GM06990 (cell line): Measurements from ENCODE around the gene SMNDC1.

Source experiments
- DNase-seq: peaks from one replicate; pipeline ENCODE4 v3.0.0-alpha.2; 2011; ENCODE audit not compliant: insufficient read length; ENCODE audit errors: extremely low read depth
- H3K27me3 ChIP-seq: replicated peaks from 2 replicates; pipeline ENCODE4 v1.6.0; 2011; ENCODE audit warnings: low read length; ENCODE audit not compliant: control insufficient read depth, insufficient read depth
- H3K36me3 ChIP-seq: 2 replicates; pipeline ENCODE4 v1.5.1; 2011; ENCODE audit warnings: low read length; ENCODE audit not compliant: control insufficient read depth, insufficient read depth
- H3K4me3 ChIP-seq: replicated peaks from 2 replicates; pipeline ENCODE4 v1.5.1; 2011; ENCODE audit warnings: low read depth, mild to moderate bottlenecking, control low read depth, low read length
- TF ChIP-seq, protein P1 (sequence below): IDR thresholded peaks from 2 replicates; pipeline ENCODE4 v1.5.1; 2011; ENCODE audit warnings: low read length, control low read depth, mild to moderate bottlenecking, inconsistent platforms; ENCODE audit not compliant: insufficient read depth, poor library complexity, severe bottlenecking

SMNDC1 gene

DNA sequence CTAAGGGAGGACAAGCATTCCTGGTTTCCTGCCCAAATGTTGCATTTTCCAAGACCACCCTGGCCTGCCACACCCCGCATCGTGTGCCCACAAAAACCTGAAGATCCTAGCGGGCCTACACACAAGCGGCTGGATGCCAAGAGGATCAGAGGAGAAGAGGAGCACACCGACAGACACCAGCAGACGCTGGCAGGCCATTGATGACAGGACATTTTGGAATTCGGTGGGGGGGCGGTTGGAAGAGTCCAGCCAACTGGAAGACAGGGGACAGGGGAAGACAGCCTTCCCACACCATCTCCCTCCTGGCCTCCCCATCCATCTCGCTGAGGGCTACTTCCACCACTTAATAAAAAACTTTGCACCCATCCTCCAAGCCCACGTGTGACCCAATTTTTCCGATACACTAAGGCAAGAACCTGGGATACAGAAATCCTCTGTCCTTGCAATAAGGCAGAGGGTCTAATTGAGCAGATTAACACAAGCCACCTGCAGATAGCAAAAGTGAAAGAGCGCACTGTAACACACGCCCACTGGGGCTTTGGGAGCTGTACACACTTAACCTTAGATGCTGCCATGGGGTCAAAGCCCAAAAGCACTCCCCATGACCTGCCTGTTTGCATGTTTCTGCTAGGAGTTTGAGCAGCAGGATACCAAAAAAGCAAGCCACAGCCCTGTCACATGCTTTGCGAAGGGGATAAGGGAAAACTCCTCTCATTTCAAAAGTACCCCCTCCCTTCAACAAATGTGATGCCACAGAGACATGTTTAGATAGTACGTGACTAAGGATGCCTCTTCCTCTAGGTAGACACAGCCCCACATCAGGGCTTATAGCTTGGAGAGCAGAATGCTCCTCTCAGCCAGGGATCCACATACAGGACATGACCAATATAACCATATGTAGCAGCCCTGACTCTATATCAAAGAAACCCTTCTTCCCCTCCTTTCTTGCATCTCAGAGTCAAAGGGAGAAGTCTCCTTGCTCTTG lies 13.4 kb upstream of the SMNDC1 start:
- Histone ChIP-seq H3K36me3 (no peaks in the 10 kb centered on the region), H3K4me3 (no peak overlapping the region), H3K27me3 (no peaks in the 10 kb centered on the region)
- TF ChIP-seq, protein P1, sequence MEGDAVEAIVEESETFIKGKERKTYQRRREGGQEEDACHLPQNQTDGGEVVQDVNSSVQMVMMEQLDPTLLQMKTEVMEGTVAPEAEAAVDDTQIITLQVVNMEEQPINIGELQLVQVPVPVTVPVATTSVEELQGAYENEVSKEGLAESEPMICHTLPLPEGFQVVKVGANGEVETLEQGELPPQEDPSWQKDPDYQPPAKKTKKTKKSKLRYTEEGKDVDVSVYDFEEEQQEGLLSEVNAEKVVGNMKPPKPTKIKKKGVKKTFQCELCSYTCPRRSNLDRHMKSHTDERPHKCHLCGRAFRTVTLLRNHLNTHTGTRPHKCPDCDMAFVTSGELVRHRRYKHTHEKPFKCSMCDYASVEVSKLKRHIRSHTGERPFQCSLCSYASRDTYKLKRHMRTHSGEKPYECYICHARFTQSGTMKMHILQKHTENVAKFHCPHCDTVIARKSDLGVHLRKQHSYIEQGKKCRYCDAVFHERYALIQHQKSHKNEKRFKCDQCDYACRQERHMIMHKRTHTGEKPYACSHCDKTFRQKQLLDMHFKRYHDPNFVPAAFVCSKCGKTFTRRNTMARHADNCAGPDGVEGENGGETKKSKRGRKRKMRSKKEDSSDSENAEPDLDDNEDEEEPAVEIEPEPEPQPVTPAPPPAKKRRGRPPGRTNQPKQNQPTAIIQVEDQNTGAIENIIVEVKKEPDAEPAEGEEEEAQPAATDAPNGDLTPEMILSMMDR: no peak
- no peak for DNase-seq

DNA sequence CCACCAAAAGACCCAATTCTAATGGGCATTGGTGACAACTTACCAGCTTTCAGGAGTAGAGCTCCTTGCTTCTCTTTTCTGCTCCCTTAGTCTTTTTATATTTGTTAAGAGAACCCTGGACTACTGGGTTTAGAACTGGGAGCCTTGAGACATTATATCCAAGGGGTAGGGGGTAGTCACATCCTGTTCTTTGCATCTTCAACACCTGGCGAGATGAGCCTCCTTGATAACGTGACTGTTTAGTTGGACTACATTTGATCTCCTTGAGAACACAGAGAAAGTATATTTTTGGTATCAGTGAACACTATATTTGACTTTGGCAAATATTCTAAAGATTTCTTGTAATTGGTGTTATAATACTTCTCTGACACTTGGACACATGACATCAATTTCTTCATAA lies 9.0 kb upstream of the SMNDC1 start:
- TF ChIP-seq, protein P1: no peak
- Histone ChIP-seq H3K36me3 (no peaks in the 10 kb centered on the region), H3K4me3 (no peak overlapping the region), H3K27me3 (no peaks in the 10 kb centered on the region)
- no peak for DNase-seq

DNA sequence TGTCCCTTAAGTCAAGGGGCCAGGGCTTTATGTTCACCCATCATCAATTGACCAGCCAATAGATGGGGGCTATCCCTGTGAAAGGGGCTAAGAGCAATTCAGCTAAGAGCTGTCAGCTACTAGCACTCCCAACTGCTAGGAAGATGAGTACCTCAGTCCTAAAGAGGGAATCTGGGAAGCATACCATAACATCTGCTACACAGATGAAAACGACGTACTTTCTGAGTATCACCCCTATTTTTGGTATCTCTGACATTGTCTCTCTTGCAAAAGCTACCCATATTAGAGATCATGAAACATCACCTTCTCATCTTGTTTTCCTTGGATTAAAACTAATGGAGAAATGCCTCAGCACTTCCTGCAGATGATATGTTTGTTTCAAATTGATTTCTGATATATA lies 7.5 kb upstream of the SMNDC1 start:
- H3K27me3 ChIP-seq: no peaks in the 10 kb centered on the region

DNA sequence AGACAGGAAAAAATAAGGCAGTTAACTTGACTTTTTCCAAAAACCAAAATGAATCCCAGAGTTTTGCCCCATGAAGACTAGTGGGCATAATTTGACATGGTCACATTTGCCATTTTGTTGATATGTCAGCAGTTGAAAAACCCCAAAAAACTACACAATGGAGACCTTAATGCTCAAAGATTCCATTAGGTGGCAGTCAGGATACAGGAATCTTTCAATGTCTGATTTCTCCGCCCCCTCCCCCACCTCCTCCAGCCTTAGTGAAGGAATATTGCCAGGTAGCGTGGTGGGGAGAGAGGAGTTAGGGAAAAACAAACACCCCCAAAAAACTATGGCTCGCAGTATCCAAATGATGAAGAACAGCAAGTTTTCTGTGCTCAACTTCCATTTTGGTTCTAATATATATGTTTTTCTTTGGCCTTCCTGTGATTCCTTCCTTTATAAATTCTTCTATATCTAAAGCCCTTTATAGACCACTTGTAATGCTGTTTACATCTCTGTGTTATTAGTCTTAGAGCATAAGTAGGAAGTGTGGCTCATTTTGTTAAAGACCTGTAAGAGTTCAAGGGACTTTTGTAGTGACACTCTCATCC lies 6.7 kb upstream of the SMNDC1 start:
- H3K4me3 ChIP-seq: no peak overlapping the region
- no peaks in the 10 kb centered on the region for H3K27me3 ChIP-seq
- TF ChIP-seq, protein P1: peak; percentile 64
- no peaks in the 10 kb centered on the region for H3K36me3 ChIP-seq
- DNase-seq: no peak

More for the DNA sequence above, 7.5 kb upstream of the SMNDC1 start:
- TF ChIP-seq, protein P1: no peak
- Histone ChIP-seq H3K4me3 (no peak overlapping the region), H3K36me3 (no peaks in the 10 kb centered on the region)
- DNase-seq: no peak

DNA sequence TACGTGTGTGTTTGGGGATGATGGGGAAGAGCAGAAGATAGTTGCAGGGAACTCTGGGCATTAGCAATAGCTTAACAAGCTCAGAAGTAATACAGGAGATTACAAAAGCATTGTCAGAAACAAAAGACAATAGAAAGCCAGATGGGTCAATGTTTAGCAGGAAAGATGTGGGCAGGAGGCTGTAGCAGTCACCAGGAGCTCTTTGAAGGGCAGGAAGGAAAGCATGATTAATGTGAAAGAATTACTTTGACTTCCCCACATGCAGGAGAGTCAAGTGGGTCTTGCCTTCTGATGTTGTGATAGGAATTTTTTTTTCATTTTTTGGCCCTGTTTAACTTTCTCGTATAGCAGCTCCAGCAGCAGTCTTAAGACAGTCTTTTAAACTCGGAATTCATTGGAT lies 6.0 kb upstream of the SMNDC1 start:
- H3K36me3 ChIP-seq: no peaks in the 10 kb centered on the region
- no peak overlapping the region for H3K4me3 ChIP-seq
- TF ChIP-seq, protein P1: no peak
- no peaks in the 10 kb centered on the region for H3K27me3 ChIP-seq
- no peak for DNase-seq
